Activated T-helper 1 cell treated with anti-CD3 and anti-CD28 coated beads, Interleukin-12 subunit alpha, Interleukin-12 subunit beta, Interleukin-2, Interleukin-4 antibody, amounts not matched to agents 30 ng/mL and 10 ng/mL and 1 ng/mL, durations not matched to agents 14 hours and 24 hours and 36 hours (primary cell): Measurements from ENCODE around the gene ZBTB44. TPM values are rescaled to one million over a fixed set of nuclear protein-coding genes. Genes with fewer than 3 reads are reported as not detected.

Source experiments
- DNase-seq: peaks from one replicate; pipeline ENCODE4 v3.0.0; 2021; ENCODE audit warnings: low spot score
- H3K27ac Mint-ChIP-seq: one replicate; pipeline ENCODE4 v1.8.0; 2021; ENCODE audit warnings: mild to moderate bottlenecking, mixed read lengths
- H3K27me3 Mint-ChIP-seq: one replicate; pipeline ENCODE4 v1.8.0; 2022; ENCODE audit warnings: mild to moderate bottlenecking, moderate library complexity, mixed read lengths; ENCODE audit not compliant: insufficient read depth
- H3K36me3 Mint-ChIP-seq: one replicate; pipeline ENCODE4 v1.8.0; 2021; ENCODE audit warnings: low read depth, mixed read lengths
- H3K4me1 Mint-ChIP-seq: one replicate; pipeline ENCODE4 v1.8.0; 2021; ENCODE audit warnings: low read depth, mixed read lengths
- H3K4me3 Mint-ChIP-seq: one replicate; pipeline ENCODE4 v1.8.0; 2021; ENCODE audit warnings: mild to moderate bottlenecking, moderate library complexity, mixed read lengths
- H3K9me3 Mint-ChIP-seq: one replicate; pipeline ENCODE4 v1.8.0; 2021; ENCODE audit warnings: mixed read lengths
- intact Hi-C: fragments of 100-400 bp; cut with micrococcal nuclease; formaldehyde crosslinking; loops from one replicate; pipeline ENCODE4 v1.15.1; 2024
- total RNA-seq: library from RNA; stranded (reverse); gene quantifications from 2 replicates; pipeline ENCODE4 v1.2.3, GENCODE V29; 2022

Gene ZBTB44
- total RNA-seq, 1 donor from 2014 or later = 33.0 TPM

DNA sequence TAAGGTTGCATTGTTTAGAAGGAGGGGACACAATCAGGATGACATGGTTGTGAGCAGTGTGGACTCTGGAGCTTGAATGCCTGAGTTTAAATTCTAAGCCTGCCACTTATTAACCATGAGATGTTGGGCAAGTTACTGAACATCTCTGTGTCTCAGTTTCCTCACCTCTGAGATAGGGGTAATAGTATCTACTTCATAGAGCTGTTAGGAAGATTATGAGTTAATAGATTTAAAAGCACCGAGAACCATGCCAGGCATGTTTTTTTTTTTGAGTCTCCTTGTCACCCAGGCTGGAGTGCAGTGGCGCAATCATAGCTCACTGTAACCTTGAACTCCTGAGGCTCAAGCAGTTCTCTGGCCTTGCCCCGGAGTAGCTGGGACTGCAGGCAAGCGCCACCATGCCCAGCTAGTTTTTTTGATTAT, 121.9 kb downstream of the ZBTB44 start:
- Mint-ChIP-seq H3K27me3 (no peaks in the 10 kb centered on the region), H3K27ac (no peak overlapping the region)
- DNase-seq = no peak

DNA sequence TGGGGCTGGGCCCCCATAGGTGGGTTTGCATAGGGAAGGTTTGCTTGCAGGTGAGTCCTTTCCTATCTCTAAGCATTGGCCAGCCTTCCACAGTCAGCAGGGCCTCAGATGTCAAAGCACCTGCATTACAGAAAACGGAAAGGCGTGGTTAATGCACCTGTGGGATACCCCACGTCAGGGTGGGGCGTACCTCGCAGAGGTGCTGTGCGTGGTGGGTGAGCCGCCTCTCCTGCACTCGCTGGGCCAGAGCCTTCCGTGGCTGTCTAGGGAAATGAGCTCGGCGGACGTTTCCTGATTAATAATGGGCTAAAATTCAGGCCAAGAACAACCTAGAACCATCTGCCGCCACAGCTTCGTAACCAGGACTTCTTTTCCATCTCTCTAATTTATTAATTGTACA, 122.8 kb downstream of the ZBTB44 start:
- no peaks in the 10 kb centered on the region for H3K4me1 Mint-ChIP-seq
- no peak for DNase-seq
- intact Hi-C loops = no loop called here

More for the DNA sequence above, 121.9 kb downstream of the ZBTB44 start:
- H3K4me1 Mint-ChIP-seq = no peaks in the 10 kb centered on the region
- no peaks in the 10 kb centered on the region for H3K9me3 Mint-ChIP-seq
- intact Hi-C loops = no loop called here
- H3K4me3 Mint-ChIP-seq = no peak overlapping the region
- no peaks in the 10 kb centered on the region for H3K36me3 Mint-ChIP-seq

DNA sequence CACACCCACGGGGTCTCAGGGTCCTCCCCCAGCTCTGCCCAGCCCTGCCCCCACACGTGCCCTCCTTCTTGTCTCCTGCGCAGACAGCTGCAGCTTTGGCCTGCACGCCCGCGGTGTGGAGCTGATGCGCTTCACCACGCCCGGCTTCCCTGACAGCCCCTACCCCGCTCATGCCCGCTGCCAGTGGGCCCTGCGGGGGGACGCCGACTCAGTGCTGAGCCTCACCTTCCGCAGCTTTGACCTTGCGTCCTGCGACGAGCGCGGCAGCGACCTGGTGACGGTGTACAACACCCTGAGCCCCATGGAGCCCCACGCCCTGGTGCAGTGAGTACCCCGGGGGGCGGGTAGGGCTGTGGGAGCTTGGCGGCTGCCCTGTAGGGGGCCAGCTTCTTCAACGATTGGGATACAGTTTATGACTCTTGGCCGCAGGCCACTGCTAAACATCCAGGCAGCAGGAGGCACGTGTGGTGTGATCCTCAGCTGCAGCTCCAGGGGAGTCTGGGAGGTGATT, 124.3 kb downstream of the ZBTB44 start:
- no peaks in the 10 kb centered on the region for H3K4me1 Mint-ChIP-seq
- H3K9me3 Mint-ChIP-seq = no peaks in the 10 kb centered on the region
- no peak overlapping the region for H3K27ac Mint-ChIP-seq
- H3K4me3 Mint-ChIP-seq = no peak overlapping the region
- H3K36me3 Mint-ChIP-seq = no peaks in the 10 kb centered on the region
- intact Hi-C loops = no loop called here
- no peak for DNase-seq
- no peaks in the 10 kb centered on the region for H3K27me3 Mint-ChIP-seq

More for the DNA sequence above, 122.8 kb downstream of the ZBTB44 start:
- Mint-ChIP-seq H3K27me3 (no peaks in the 10 kb centered on the region), H3K36me3 (no peaks in the 10 kb centered on the region), H3K9me3 (no peaks in the 10 kb centered on the region), H3K4me3 (no peak overlapping the region), H3K27ac (no peak overlapping the region)

GRCh38 chr11:130189492-130190210, 125.1 kb downstream of the ZBTB44 start:
- no peaks in the 10 kb centered on the region for H3K4me1 Mint-ChIP-seq
- H3K36me3 Mint-ChIP-seq = no peaks in the 10 kb centered on the region
- H3K27me3 Mint-ChIP-seq = no peaks in the 10 kb centered on the region
- no peak overlapping the region for H3K27ac Mint-ChIP-seq
- no peaks in the 10 kb centered on the region for H3K9me3 Mint-ChIP-seq
- H3K4me3 Mint-ChIP-seq = no peak overlapping the region
- intact Hi-C loops = no loop called here
- no peak for DNase-seq

DNA sequence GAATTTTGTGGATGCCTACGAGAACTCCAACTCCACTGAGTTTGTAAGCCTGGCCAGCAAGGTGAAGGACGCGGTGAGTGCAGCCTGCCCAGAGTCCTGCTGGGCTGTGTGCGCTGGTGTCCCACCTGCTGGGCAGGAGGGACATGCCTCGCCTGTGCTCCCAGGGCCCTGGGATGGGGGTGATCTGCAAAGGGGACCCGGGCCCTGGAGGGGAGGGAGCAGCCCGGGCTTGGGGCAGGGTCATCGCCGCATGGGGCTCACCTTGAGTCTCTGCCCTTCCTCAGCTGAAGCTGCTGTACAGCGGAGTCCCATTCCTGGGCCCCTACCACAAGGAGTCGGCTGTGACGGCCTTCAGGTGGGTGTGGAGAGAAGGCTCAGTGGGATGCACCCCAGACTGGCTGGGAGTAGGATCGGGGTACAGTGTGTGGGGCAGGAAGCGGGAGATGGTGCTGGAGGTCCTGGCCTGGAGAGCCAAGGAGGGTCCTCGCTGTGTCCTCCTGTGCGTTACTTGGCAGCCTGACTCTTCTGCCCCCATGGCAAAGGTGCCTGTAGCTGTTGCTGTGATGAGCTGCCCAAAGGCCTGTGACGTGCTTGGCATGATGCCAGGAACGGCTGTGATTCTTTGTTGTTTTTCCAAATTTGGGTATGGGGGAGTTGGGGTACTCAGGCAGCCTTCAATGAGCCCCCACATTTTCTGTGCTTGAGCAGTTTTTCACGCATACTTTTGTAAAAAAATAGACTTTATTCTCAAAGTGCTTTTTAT, 126.0 kb downstream of the ZBTB44 start:
- Mint-ChIP-seq H3K27me3 (no peaks in the 10 kb centered on the region), H3K4me1 (no peaks in the 10 kb centered on the region), H3K9me3 (no peaks in the 10 kb centered on the region), H3K36me3 (no peaks in the 10 kb centered on the region), H3K27ac (no peak overlapping the region), H3K4me3 (no peak overlapping the region)
- DNase-seq = no peak
- intact Hi-C loops = no loop called here

- Mint-ChIP-seq H3K4me1 (no peaks in the 10 kb centered on the region), H3K27ac (no peak overlapping the region), H3K36me3 (no peaks in the 10 kb centered on the region), H3K4me3 (no peak overlapping the region), H3K27me3 (no peaks in the 10 kb centered on the region), H3K9me3 (no peaks in the 10 kb centered on the region)
- no peak for DNase-seq
- intact Hi-C loops = no loop called here
Measured at GRCh38 chr11:130188047-130188446, 126.7 kb downstream of the ZBTB44 start.

DNA sequence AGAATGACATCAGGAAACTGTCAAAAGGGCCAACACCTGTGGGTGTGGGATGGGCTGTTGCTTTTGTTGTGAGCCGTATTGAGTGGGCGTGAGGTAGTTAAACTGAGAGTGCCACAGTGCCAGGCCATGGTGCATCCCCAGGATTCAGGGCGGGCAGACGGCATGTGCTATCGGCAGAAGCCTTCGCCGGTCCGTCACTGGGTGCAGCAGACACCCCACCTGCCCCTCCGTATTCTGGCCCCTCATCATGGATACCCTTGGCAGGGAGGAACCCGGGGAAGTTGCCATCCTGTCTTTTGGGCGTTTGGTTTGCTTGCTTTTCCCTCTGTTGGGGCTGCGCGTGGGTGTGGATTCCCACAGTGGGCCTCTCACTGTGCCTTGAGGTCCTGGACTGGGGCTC, 127.6 kb downstream of the ZBTB44 start:
- no peak for DNase-seq
- peaks cover 2% of the 10 kb centered on the region for H3K27me3 Mint-ChIP-seq
- no peaks in the 10 kb centered on the region for H3K9me3 Mint-ChIP-seq
- intact Hi-C loops = no loop called here
- H3K27ac Mint-ChIP-seq = no peak overlapping the region
- H3K36me3 Mint-ChIP-seq = no peaks in the 10 kb centered on the region
- H3K4me1 Mint-ChIP-seq = no peaks in the 10 kb centered on the region
- H3K4me3 Mint-ChIP-seq = no peak overlapping the region

DNA sequence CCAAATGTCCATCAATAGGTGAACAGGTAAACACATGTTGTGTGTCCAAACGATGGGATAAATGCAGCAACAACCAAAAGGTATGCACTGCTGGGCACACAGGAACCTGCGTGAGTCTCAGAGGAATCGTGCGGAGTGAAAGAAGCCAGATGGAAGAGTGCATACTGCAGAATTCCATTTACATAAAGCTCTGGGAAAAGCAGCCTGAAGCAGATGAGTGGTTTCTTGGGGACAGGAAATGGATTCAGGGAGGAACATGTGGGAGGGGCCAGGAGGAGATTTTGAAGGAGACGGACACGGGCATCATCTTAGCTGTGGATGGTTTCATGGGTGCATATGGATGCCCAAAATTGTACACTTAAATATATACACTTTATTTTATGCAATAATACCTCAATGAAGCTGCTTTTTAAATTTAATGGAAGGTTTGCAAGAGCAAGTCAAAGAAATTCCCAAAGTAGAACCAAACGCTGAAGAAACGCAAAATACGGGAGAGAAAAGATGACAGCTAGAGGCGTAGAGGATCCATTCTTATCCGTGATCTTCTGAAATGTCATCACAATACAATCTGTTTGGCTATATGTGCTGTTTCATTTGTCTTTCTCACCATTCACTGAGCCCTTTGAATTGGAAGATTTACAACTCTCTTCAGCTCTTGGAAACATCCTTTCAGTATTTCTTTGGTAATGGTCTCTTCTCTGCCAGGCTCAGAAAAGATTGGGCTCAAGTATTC, 130.7 kb downstream of the ZBTB44 start:
- Mint-ChIP-seq H3K9me3 (no peaks in the 10 kb centered on the region), H3K4me3 (no peak overlapping the region), H3K4me1 (no peaks in the 10 kb centered on the region), H3K36me3 (no peaks in the 10 kb centered on the region), H3K27me3 (peaks cover 2% of the 10 kb centered on the region), H3K27ac (no peak overlapping the region)
- no peak for DNase-seq
- intact Hi-C loops = no loop called here

DNA sequence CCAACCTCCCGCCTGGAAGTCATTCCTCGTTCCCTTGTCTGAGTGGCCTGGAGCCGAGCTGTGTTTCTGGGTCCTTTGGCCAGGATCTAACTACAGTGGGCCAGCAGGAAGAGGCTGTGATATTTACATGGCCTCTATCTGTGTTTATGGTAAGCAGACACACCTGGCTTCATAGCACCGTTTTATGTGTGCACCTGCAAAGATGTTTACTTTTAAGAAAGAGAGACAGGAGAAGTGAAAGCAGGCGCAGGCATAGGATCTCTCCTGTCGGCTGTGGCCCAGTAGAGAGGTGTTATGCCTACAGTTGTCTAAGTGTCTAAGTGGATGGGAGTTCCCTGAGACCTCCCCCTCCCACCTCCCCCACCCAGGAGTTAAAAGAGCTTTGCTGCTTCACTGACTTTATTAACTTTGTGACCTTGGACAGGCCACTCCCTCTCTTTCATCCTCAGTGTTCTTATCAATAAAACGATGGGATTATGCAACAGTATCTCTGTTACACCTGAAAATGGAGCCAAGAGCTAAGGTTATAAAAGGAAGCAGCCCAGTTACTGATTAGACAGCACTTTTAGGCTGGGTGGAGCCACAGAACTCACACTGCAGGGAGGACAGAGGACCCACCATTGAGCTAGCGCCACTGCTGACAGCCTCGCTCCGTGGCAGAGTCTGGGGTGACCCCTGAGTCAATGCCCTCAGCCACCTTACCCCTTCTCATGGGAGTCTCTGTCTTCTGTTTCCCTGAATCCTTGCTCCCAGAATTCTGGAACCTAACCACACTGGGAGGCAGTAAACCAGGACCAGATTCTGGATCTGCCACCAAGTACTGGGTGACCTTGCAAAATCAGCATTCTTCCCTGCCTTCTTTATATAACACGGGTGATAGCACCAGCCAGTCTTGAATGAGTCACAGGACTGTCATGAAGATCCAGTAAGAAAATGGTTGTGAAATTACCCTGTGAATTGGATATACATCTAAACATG, 133.1 kb downstream of the ZBTB44 start:
- intact Hi-C loops = no loop called here
- no peaks in the 10 kb centered on the region for H3K36me3 Mint-ChIP-seq
- H3K4me1 Mint-ChIP-seq = no peaks in the 10 kb centered on the region
- DNase-seq = no peak
- H3K4me3 Mint-ChIP-seq = no peak overlapping the region
- H3K9me3 Mint-ChIP-seq = no peaks in the 10 kb centered on the region
- no peak overlapping the region for H3K27ac Mint-ChIP-seq
- H3K27me3 Mint-ChIP-seq = peaks cover 2% of the 10 kb centered on the region

DNA sequence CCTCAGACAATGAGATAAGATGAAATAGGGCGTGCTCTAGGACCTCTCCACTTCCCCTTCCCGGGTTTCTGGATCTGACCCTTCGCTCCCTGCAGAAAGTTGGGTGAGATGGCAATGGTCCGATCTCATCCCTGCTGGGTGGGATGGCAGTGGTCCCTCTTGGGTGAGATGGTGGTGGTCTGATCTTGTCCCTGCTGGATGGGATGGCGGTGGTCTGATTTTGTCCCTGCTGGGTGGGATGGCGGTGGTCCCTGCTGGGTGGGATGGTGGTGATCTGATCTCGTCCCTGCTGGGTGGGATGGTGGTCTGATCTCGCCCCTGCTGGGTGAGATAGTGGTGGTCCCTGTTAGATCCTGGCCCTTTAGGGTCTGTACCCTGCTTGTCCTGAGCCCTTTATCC, 133.8 kb downstream of the ZBTB44 start:
- Mint-ChIP-seq H3K27me3 (peaks cover 2% of the 10 kb centered on the region), H3K9me3 (no peaks in the 10 kb centered on the region), H3K4me1 (no peaks in the 10 kb centered on the region), H3K27ac (no peak overlapping the region), H3K4me3 (no peak overlapping the region), H3K36me3 (no peaks in the 10 kb centered on the region)
- no peak for DNase-seq
- intact Hi-C loops = no loop called here

- no peak overlapping the region for H3K4me3 Mint-ChIP-seq
- H3K27ac Mint-ChIP-seq = no peak overlapping the region
- H3K4me1 Mint-ChIP-seq = no peaks in the 10 kb centered on the region
- no peaks in the 10 kb centered on the region for H3K9me3 Mint-ChIP-seq
- no peak for DNase-seq
- H3K36me3 Mint-ChIP-seq = no peaks in the 10 kb centered on the region
- intact Hi-C loops = no loop called here
- H3K27me3 Mint-ChIP-seq = peaks cover 2% of the 10 kb centered on the region
Measured at GRCh38 chr11:130180491-130180890, 134.2 kb downstream of the ZBTB44 start.
